HG02970 (cell line): ENCODE measurements around the gene JAM3.
"Not testable (repeated sequence)": the region's sequence is repeated elsewhere in the genome, so short reads cannot be mapped to it uniquely, and the experiment has no call there.

Source experiments
- ATAC-seq: cut with Tn5 transposase; IDR thresholded peaks from one replicate; pipeline ENCODE4 v1.9.1; 2021; ENCODE audit warnings: mild to moderate bottlenecking, moderate library complexity, moderate number of reproducible peaks; ENCODE audit not compliant: unreplicated experiment, low FRiP score

JAM3 gene

GRCh38 chr11:134060316-134060715 lies 8.6 kb upstream of the JAM3 start:
- ATAC-seq: no peak

DNA sequence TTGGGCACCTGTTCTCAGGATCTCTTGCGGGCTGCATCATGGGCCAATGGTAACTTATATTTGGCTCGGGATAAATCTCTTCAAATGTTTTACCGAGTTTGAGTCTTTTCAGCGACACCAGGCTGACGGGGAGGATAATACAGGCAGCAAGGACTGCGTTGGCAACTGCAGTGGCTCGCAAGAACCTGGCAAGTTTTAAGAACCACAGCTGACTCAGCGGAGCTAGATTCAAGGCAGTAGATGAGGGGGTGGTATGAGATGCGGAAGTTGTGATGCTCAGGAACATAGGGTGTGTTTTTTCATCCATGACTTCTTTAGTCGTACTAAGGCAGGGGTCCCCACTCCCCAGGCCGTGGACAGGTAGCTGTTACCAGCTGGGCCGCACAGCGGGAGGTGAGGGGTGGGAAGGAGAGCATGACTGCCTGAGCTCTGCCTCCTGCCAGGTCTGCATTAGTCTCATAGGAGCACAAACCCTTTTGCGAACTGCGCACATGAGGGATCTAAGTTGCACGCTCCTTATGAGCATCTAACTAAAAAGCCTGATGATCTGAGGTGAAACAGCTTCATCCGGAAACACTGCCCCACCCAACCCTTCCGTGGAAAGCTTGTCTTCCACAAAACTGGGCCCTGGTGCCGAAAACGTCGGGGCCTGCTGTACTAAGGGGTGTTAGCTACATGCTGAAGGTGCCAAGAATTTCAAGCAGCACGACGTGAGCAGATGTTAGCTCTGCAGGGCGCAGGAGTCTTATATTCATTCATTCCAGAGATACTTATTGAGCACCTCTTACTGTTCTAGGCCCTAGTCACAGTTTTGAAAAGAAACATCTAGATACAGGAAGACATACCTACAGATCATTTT lies 6.4 kb upstream of the JAM3 start:
- no peak for ATAC-seq

- no peak for ATAC-seq
These were observed 5.8 kb upstream of the JAM3 start for GRCh38 chr11:134063124-134063495.

DNA sequence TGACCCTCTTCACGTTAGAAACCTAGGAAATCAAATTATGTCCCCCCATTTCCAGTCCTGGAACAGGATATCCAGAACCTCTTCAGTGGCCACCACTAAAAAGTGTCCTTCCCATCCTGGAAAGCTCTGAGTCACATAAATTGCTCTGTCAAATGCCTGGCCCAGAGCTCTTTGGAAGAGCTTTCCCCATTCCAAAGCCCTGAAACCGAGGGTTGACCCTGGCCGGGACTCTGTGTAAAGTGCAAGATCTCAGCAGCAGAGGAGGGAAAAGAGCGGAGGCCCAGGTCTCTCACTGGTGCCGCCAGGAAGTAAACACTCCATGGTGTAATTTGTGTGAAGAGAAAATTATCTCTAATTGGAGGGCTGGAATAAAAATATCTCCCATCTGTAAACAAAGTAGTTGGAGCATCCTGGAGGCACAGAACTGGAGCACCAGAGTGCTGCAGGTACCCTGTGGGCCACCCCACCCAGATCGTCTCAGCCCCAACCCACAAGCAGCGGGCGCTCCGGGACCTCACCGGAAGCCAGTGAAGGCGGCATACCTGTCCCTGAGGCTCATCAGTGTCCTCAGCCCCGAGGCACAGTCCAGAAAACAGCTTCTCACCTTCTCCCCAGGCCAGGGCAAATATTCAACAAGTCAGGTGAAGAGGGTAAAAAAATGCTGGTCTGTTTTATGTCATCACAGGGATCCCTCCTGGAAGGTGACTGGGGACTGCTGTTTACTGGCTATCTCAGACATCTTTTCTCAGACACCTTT lies 4.7 kb upstream of the JAM3 start:
- ATAC-seq: no peak

GRCh38 chr11:134065381-134065780 lies 3.5 kb upstream of the JAM3 start:
- no peak for ATAC-seq

DNA sequence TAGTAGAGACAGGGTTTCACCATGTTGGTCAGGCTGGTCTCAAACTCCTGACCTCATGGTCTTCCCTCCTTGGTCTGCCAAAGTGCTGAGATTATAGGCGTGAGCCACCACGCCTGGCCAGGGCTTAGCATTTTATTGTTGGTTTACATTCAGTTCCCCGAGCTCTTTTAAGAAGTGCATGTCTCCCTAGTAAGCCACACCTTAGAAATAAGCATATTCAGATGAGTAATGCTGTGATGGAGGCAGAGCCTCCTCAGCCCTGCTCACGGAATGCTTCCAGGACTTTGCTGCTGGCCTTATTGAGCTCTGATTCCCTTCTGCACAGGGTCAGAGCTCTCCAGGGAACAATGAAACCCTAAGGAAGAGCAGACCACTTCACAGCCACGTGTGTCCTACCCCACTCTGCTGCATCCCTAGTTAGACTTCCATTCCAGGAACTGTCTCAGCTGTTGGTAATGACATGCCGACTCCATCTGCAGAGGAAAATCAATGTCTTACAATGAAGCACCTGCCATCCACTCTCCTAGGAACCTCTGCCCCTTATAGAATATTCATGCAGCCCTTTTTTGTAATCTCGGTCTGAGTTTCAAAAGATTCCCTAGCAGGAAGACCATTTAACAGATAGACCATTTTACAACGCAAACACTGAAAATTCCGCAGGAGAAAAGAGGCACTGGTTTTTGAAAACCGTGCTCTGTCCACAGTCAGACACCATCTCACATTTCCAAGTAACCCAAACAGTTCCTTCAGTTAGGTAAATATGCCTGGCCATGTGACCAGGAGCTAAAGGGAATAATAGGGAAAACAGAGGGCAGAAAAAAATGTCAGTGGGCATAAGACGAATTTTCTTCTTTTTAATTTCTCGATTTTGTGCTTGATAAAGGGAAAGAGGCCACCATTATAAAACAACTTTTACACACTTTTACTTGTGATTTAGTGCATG lies 1.7 kb upstream of the JAM3 start:
- ATAC-seq: no peak

- no peak for ATAC-seq
These were observed 812 bp downstream of the JAM3 start for GRCh38 chr11:134069426-134070341.

DNA sequence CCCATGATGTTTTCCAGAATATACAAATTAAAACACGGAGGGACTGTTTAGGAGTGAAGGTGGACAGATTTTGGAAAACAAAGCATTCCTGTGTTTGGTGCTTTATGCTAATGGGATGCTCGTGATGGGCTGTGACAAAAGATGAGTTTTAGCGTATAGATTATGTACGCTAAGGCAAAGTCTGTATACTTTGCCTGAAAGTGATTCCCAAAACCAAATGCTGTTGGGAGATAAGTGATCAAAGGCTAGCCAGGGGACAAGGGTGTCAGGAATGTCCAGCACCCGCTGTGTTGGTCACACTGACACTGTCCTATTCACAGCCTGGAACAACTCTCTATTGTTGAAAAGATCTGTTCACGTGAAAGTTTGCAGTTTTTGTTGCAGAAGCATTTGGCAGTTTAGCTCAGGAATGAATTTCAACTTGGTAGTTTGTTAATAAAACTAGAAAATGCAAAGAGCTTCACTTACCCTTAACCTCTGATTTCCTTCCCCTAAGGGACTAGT lies 1.5 kb downstream of the JAM3 start:
- no peak for ATAC-seq

- no peak for ATAC-seq
These were observed 2.4 kb downstream of the JAM3 start for GRCh38 chr11:134071306-134071705.

- ATAC-seq: no peak
These were observed 3.0 kb downstream of the JAM3 start for GRCh38 chr11:134071766-134072402.

DNA sequence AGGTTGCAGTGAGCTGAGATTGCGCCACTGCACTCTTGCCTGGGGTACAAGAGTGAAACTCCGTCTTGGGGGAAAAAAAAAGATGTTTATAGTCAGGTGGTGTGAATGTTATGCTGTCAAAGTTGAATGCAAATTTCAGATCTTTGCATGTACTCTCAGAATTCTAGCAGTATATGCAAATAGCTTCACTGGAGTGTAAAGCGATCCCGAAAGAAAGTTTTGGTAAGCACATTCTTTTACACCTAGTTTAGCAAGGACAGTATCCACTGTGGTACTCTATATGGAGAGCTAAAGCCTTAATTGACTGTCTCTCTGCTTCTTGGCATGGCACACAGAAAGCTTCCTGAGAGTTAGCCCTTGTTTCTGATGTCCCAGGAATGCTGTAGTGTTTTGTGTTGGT lies 4.0 kb downstream of the JAM3 start:
- no peak for ATAC-seq

GRCh38 chr11:134074346-134074745 lies 5.5 kb downstream of the JAM3 start:
- ATAC-seq: no peak

- ATAC-seq: no peak
These were observed 5.9 kb downstream of the JAM3 start for GRCh38 chr11:134074766-134075165.

- no peak for ATAC-seq
These were observed 10.4 kb downstream of the JAM3 start for GRCh38 chr11:134079317-134079716.

- ATAC-seq: not testable (repeated sequence)
These were observed 12.4 kb downstream of the JAM3 start for GRCh38 chr11:134081258-134081657.

DNA sequence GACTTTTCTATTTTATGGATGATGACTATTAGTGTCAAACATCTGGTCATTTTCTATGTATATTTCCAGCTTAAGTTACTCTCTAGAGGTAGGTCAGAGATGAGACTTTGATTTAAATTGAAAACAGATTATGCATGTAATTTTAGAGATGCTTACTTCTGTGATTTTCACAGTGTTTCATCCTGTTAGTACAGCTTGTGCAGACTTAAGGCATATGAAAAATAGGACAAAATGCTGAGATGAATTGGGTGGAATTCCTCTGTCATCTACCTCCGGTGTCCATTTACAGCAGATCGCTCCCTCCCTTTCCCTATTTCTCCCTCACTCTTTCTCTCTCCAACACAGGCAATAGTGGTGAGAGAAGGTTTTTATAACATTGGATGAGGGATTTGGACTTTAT lies 14.1 kb downstream of the JAM3 start:
- no peak for ATAC-seq

GRCh38 chr11:134086376-134086775 lies 17.5 kb downstream of the JAM3 start:
- ATAC-seq: no peak

DNA sequence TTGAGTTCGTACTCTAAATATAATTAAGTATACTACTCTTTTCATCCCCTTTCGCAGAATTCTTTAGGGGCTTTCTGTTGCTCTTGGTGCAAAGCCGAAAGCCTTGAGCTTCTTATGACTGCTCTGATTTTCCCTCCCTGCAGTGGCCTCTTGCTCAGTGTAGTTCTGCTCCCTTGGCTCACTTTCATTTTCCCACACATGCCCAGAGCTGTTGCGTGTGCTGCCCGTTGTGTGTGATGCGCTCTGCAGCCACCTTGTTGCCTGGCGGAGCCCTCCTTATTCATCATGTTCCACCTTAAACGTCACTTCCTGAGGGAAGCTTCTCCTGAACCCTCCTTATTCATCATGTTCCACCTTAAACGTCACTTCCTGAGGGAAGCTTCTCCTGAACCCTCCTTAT lies 23.1 kb downstream of the JAM3 start:
- ATAC-seq: not testable (repeated sequence)

DNA sequence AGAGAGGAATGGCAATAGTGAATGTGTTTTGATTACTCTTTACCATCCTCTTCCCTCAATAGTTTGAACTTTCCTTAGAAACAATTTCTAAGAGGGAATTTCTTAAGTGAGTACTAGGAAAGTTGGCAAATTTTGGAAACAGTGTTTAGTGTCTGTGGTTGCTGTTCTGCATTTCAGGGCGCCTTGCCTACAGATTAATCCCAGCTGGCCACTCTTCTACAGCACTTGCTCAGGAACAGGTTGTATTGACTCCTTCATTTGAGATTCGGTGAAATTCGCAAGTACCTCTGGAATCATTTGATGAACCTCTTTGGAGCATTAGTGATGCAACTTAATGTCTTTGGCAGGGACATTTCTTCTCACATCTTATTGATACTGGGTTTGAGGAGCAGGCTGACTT lies 28.3 kb downstream of the JAM3 start:
- ATAC-seq: no peak
